HG03280 (cell line): Measurements from ENCODE around the gene TMPRSS4.

Experiments used
- ATAC-seq: cut with Tn5 transposase; IDR thresholded peaks from one replicate; pipeline ENCODE4 v1.9.1; 2021; ENCODE audit warnings: mild to moderate bottlenecking, moderate library complexity; ENCODE audit not compliant: unreplicated experiment

TMPRSS4 gene

GRCh38 chr11:118151431-118151830 is 74.6 kb downstream of the TMPRSS4 start:
- ATAC-seq: no peak

DNA sequence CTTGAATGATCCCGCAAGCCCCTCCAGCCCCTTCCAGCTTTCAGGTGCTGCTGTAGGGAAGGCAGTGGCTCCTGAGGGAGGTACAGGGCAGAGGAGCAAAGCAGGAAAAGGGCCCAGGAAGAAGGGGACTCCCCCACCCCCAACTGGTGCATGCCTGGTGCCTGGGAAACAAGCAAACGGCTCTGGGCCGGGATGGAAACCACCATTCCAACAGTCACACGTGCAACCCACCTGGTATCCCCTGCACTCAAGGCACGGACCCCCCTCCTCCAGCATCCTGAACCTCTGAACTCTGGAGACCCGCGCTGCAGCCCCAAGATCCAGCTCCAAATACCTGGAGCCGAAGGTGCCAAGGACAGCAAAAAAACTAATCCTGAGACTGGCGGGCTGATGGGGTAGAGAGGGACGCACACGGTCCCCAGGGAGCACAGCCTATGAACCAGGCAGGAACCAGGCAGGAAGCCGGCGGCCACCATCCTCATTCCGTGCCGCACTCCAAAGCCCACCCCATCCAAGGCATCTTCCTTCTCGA is 75.2 kb downstream of the TMPRSS4 start:
- ATAC-seq: no peak

- ATAC-seq: no peak
These were observed 75.9 kb downstream of the TMPRSS4 start, which contains the start of gene SCN4B for GRCh38 chr11:118152552-118153471. Gene SCN4B, minus strand, starts transcription at chr11:118152823. Its CDS starts 150 bp downstream, at chr11:118152673.

DNA sequence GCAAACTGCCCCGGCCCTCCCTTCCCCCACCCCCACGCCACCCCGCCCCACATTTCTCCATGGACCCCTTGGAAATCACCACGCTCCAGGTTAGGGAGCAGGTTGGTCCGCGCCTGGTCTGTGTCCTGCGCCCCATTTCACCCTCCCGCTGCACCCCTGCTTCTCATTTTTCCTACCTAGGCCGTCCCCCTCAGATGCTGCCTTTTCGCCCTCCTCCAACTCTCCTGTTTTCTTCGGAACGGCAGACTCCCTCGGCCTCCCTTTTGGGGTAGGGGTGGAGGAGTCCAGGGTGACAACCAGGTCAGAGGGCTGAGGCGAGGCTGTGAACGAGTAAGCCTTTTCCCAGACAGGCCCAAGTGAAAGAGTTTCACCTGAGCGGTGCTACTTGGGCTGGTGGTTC is 76.6 kb downstream of the TMPRSS4 start:
- ATAC-seq: no peak

DNA sequence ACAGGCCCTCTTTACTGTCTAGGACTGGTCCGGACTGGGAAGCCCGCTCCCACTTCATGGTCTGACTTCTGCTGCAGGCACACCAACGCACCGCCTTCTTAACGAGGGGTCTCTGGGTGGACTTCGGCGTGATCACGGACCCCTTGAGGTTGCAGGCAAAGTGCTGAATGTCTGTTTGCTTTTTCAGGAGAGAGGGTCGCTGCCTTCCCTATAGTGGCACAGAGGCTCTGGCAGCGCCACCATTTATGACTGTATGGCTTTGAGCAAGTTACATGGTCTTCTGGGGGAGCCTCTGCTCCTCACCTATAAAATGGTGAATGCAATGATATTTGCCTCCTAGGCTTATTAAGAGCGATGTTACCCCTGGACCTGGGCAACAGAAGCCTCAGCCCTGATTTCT is 77.1 kb downstream of the TMPRSS4 start:
- no peak for ATAC-seq

GRCh38 chr11:118154641-118155040 is 77.8 kb downstream of the TMPRSS4 start:
- ATAC-seq: no peak

- no peak for ATAC-seq
These were observed 79.1 kb downstream of the TMPRSS4 start for GRCh38 chr11:118155776-118156530.

GRCh38 chr11:118156531-118157185 is 79.8 kb downstream of the TMPRSS4 start:
- no peak for ATAC-seq

- no peak for ATAC-seq
These were observed 80.5 kb downstream of the TMPRSS4 start for GRCh38 chr11:118157186-118157895.

GRCh38 chr11:118161786-118162185 is 84.9 kb downstream of the TMPRSS4 start:
- ATAC-seq: no peak

GRCh38 chr11:118162846-118163245 is 86.0 kb downstream of the TMPRSS4 start:
- ATAC-seq: no peak

- no peak for ATAC-seq
These were observed 86.6 kb downstream of the TMPRSS4 start for GRCh38 chr11:118163494-118163893.

DNA sequence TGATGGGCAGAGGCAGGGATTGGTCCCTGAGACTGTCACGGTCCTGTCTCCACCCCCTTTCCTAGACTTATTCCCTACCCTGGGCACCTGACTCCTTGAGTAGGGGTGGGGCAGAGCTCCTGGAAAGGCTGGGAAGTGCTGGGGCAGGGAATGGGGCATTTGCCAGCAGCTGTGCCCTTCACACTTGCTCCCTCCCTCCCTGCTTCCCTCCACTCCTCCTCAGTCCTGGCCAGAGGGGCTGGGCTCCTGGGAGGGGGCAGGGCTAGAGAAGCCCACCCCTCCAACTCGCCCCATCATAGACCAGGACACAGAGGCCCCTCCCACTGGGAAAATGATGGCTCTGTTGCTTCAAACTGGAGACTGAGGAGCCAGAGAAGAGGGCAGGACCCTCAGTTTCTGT is 88.0 kb downstream of the TMPRSS4 start:
- no peak for ATAC-seq

- ATAC-seq: no peak
These were observed 89.8 kb downstream of the TMPRSS4 start for GRCh38 chr11:118166641-118167040.

GRCh38 chr11:118167253-118167652 is 90.4 kb downstream of the TMPRSS4 start:
- ATAC-seq: no peak

DNA sequence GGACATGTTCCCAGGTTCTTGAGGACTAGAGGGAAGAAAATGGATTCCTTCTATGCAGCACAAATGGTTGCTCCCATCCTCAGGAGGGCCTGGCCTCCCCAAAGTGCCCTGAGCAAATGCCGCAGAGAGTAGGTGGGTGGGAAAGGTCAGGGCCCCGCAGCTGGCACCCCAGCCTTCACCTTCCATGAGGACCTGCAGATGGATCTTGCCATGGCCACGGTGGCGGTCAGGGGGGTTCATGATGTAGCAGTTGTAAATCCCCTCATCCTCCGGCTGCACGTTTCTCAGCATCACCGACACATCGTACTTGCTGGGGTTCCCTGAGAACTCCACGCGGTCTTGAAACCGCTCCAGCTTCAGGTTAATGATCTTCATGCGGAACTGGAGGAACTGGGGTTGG is 91.0 kb downstream of the TMPRSS4 start:
- ATAC-seq: no peak

DNA sequence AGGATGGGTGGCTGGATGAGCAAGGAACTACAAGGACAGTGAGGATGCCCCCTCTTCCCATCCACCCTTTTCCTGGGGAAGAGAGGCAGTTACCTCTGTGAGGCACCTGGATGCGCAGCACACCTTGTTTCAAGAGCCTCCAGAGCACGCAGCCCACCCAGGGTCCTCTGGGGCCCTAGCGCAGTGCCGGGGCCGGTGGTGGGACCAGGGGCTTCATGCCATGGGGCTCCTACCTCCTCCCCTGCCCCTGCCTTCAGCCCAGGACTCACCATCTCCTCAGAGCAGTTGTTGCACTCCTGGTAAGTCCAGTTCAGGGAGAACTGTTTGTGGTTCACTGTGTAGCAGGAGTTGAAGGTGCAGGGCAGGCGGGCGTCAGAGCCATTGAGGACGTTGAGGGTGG is 91.4 kb downstream of the TMPRSS4 start:
- no peak for ATAC-seq

GRCh38 chr11:118168751-118169150 is 91.9 kb downstream of the TMPRSS4 start:
- ATAC-seq: no peak

DNA sequence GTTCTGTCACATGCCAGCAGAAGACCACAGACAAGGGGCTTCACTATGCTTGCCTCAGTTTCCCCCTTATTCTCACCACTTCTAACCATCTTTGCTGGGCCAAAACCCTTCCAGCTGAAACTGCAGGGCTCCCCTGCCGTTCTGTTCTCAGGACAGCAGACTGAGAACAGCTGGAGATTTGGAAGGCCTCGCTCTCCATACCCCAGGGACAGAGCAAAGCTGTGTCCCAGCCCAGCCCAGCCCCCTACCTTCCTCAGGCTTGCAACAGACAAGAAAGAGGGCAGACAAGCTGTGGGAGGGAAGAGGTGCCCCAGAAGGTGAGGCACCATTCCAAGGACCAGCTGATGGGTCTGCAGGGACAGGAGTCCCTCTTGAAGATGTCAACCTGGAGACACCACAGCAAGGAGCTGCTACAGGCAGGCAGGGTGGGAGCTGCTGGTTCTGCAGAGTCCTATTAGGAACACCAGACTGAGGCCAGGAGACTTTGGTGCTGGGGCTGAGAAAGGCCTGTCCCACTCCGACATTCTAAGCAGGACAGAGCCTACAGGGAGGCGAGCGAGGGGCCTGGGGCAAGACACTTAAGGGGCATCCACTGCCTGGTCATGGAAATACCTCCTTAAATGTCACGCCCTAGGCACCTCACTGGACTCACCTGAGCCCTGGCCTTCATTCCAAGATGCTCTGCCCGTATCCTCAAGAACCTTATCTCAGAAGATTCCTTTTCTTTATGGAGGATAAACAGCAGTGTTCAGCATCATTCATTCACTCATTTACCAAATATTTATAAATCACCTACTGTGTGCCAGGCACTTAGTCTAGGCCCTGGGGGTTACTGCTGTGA is 92.6 kb downstream of the TMPRSS4 start:
- ATAC-seq: no peak

DNA sequence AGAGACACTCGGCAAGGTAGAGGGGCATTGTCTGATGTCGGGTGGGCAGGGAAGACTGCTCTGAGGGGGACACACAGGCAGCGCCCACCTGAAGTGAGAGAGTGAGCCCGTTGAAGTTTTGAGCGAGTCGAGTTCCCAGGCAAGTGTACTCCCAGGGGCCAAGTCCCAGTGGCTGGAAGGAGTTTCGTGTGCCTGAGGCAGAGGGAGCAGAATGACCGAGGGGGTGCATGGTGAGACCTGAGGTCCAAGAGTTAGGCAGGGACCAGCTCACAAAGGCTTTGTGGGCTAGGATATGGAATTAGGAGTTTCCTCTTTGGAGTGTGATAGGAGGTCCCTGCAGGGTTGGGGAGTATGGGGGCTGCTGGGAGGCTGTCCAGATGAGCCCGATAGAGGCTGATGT is 93.4 kb downstream of the TMPRSS4 start:
- no peak for ATAC-seq
